ENCODE measurements around the gene PNPLA4. TPM values are rescaled to one million over a fixed set of nuclear protein-coding genes. Genes with fewer than 3 reads are reported as not detected.
A peak's percentile ranks its signal among the peaks of the same experiment; 100 is the strongest.

Gene PNPLA4
- 13.9 and 14.6 TPM in 2 replicates for polyA plus RNA-seq (2013)

GRCh38 chrX:7927259-7928167 lies at the start of gene PNPLA4:
Gene PNPLA4 (minus strand): TSS chrX:7927413. CDS start chrX:7926119, 1,294 bp downstream.
- no CpG with 5 or more reads among the region's 52 CpGs for WGBS (ENCODE audit: extremely low coverage, insufficient coverage, insufficient read length)
- no peak within 1 kb of the TSS for H3K23ac ChIP-seq (ENCODE audit: low read length)
- H3K14ac ChIP-seq (ENCODE audit: low read length), result peak within 1 kb of the TSS; percentile 86
- peaks cover 9% of the 10 kb centered on the region for H3K79me1 ChIP-seq (ENCODE audit: low read length)
- peak within 1 kb of the TSS; percentile 84 for H4K8ac ChIP-seq (ENCODE audit: low read depth, low read length)
- H2BK12ac ChIP-seq (ENCODE audit: low read length), result no peak within 1 kb of the TSS
- peak within 1 kb of the TSS; percentile 93 for H3K9ac ChIP-seq (ENCODE audit: low read length)
- peak within 1 kb of the TSS; percentile 92 for H3K4me2 ChIP-seq (ENCODE audit: low read length)
- H3K4ac ChIP-seq (ENCODE audit: low read depth, low read length), result peak within 1 kb of the TSS; percentile 29
- H3K18ac ChIP-seq (ENCODE audit: low read length), result peak within 1 kb of the TSS; percentile 67
- DNase-seq, result peak; percentile 79 to 83
- peak within 1 kb of the TSS; percentile 82 for H2AK5ac ChIP-seq (ENCODE audit: low read length)
- no peaks in the 10 kb centered on the region for H3K9me3 ChIP-seq (ENCODE audit: insufficient read depth, low read depth, low read length)
- peak within 1 kb of the TSS; percentile 14 for H2BK120ac ChIP-seq (ENCODE audit: insufficient read depth, low read length, poor library complexity)
- H2BK5ac ChIP-seq (ENCODE audit: low read depth, low read length, poor library complexity), result peak within 1 kb of the TSS; percentile 73
- H4K91ac ChIP-seq (ENCODE audit: low read depth, low read length), result peak within 1 kb of the TSS; percentile 45
- H3K36me3 ChIP-seq (ENCODE audit: control insufficient read depth in 1 of 2, insufficient read depth in 2 of 2, low read length in 2 of 2), result no peaks in the 10 kb centered on the region
- H3K4me1 ChIP-seq (ENCODE audit: control insufficient read depth in 1 of 2, insufficient read depth in 2 of 2, low read length in 2 of 2), result peaks cover 3 to 5% of the 10 kb centered on the region in 2 experiments
- H2AFZ ChIP-seq (ENCODE audit: insufficient read depth, low read length, poor library complexity), result peak within 1 kb of the TSS; percentile 48
- peak within 1 kb of the TSS; percentile 77 for H3K4me3 ChIP-seq (ENCODE audit: low read depth, low read length)
- H3K27ac ChIP-seq (ENCODE audit: low read depth, low read length), result peak within 1 kb of the TSS; percentile 49
- H3K27me3 ChIP-seq (ENCODE audit: insufficient read depth, low read length), result no peaks in the 10 kb centered on the region
- H3K79me2 ChIP-seq (ENCODE audit: control insufficient read depth, insufficient read depth, low read length, poor library complexity), result no peaks in the 10 kb centered on the region
- H4K12ac ChIP-seq (ENCODE audit: low read depth, low read length), result peak within 1 kb of the TSS; percentile 90

GRCh38 chrX:7972586-7972985 lies 45.4 kb upstream of the PNPLA4 start:
- no peaks in the 10 kb centered on the region for H3K79me1 ChIP-seq (ENCODE audit: low read length)
- no peak overlapping the region for H3K14ac ChIP-seq (ENCODE audit: low read length)
- no peaks in the 10 kb centered on the region for H3K27me3 ChIP-seq (ENCODE audit: insufficient read depth, low read length)
- no peak overlapping the region for H4K12ac ChIP-seq (ENCODE audit: low read depth, low read length)
- H2BK5ac ChIP-seq (ENCODE audit: low read depth, low read length, poor library complexity), result no peak overlapping the region
- no peaks in the 10 kb centered on the region for H3K4me1 ChIP-seq (ENCODE audit: control insufficient read depth in 1 of 2, insufficient read depth in 2 of 2, low read length in 2 of 2)
- no peak overlapping the region for H3K4me3 ChIP-seq (ENCODE audit: low read depth, low read length)
- H3K27ac ChIP-seq (ENCODE audit: low read depth, low read length), result no peak overlapping the region
- no peaks in the 10 kb centered on the region for H3K36me3 ChIP-seq (ENCODE audit: control insufficient read depth in 1 of 2, insufficient read depth in 2 of 2, low read length in 2 of 2)
- DNase-seq, result no peak
- no peak overlapping the region for H3K4ac ChIP-seq (ENCODE audit: low read depth, low read length)
- no peak overlapping the region for H3K9ac ChIP-seq (ENCODE audit: low read length)
- no peak overlapping the region for H2AK5ac ChIP-seq (ENCODE audit: low read length)
- no CpG with 5 or more reads among the region's 2 CpGs for WGBS (ENCODE audit: extremely low coverage, insufficient coverage, insufficient read length)
- no peak overlapping the region for H4K8ac ChIP-seq (ENCODE audit: low read depth, low read length)
- no peak overlapping the region for H2BK120ac ChIP-seq (ENCODE audit: insufficient read depth, low read length, poor library complexity)
- no peak overlapping the region for H2AFZ ChIP-seq (ENCODE audit: insufficient read depth, low read length, poor library complexity)
- H3K9me3 ChIP-seq (ENCODE audit: insufficient read depth, low read depth, low read length), result no peaks in the 10 kb centered on the region
- H3K79me2 ChIP-seq (ENCODE audit: control insufficient read depth, insufficient read depth, low read length, poor library complexity), result no peaks in the 10 kb centered on the region
- no peak overlapping the region for H3K4me2 ChIP-seq (ENCODE audit: low read length)
- no peak overlapping the region for H2BK12ac ChIP-seq (ENCODE audit: low read length)
- H4K91ac ChIP-seq (ENCODE audit: low read depth, low read length), result no peak overlapping the region
- H3K23ac ChIP-seq (ENCODE audit: low read length), result no peak overlapping the region
- H3K18ac ChIP-seq (ENCODE audit: low read length), result no peak overlapping the region

- Histone ChIP-seq H3K36me3 (ENCODE audit: control insufficient read depth in 1 of 2, insufficient read depth in 2 of 2, low read length in 2 of 2) (no peaks in the 10 kb centered on the region), H3K27me3 (ENCODE audit: insufficient read depth, low read length) (no peaks in the 10 kb centered on the region), H4K12ac (ENCODE audit: low read depth, low read length) (no peak overlapping the region), H3K14ac (ENCODE audit: low read length) (no peak overlapping the region), H3K4me1 (ENCODE audit: control insufficient read depth in 1 of 2, insufficient read depth in 2 of 2, low read length in 2 of 2) (no peaks in the 10 kb centered on the region), H2AK5ac (ENCODE audit: low read length) (no peak overlapping the region), H3K18ac (ENCODE audit: low read length) (no peak overlapping the region), H3K4me2 (ENCODE audit: low read length) (no peak overlapping the region), H3K4ac (ENCODE audit: low read depth, low read length) (no peak overlapping the region), H3K79me2 (ENCODE audit: control insufficient read depth, insufficient read depth, low read length, poor library complexity) (no peaks in the 10 kb centered on the region), H2AFZ (ENCODE audit: insufficient read depth, low read length, poor library complexity) (no peak overlapping the region), H3K4me3 (ENCODE audit: low read depth, low read length) (no peak overlapping the region), H3K9ac (ENCODE audit: low read length) (no peak overlapping the region), H2BK5ac (ENCODE audit: low read depth, low read length, poor library complexity) (no peak overlapping the region), H2BK12ac (ENCODE audit: low read length) (no peak overlapping the region), H3K9me3 (ENCODE audit: insufficient read depth, low read depth, low read length) (no peaks in the 10 kb centered on the region), H4K8ac (ENCODE audit: low read depth, low read length) (no peak overlapping the region), H3K27ac (ENCODE audit: low read depth, low read length) (no peak overlapping the region), H2BK120ac (ENCODE audit: insufficient read depth, low read length, poor library complexity) (no peak overlapping the region), H4K91ac (ENCODE audit: low read depth, low read length) (no peak overlapping the region), H3K23ac (ENCODE audit: low read length) (no peak overlapping the region), H3K79me1 (ENCODE audit: low read length) (no peaks in the 10 kb centered on the region)
- no CpG with 5 or more reads among the region's 4 CpGs for WGBS (ENCODE audit: extremely low coverage, insufficient coverage, insufficient read length)
- no peak for DNase-seq
Observed at GRCh38 chrX:7970428-7970827, 43.2 kb upstream of the PNPLA4 start.

- no peaks in the 10 kb centered on the region for H3K4me1 ChIP-seq (ENCODE audit: control insufficient read depth in 1 of 2, insufficient read depth in 2 of 2, low read length in 2 of 2)
- H3K9me3 ChIP-seq (ENCODE audit: insufficient read depth, low read depth, low read length), result no peaks in the 10 kb centered on the region
- H2AFZ ChIP-seq (ENCODE audit: insufficient read depth, low read length, poor library complexity), result no peak overlapping the region
- H3K79me1 ChIP-seq (ENCODE audit: low read length), result no peaks in the 10 kb centered on the region
- H2BK5ac ChIP-seq (ENCODE audit: low read depth, low read length, poor library complexity), result no peak overlapping the region
- no peak overlapping the region for H3K4ac ChIP-seq (ENCODE audit: low read depth, low read length)
- H4K12ac ChIP-seq (ENCODE audit: low read depth, low read length), result no peak overlapping the region
- no peak overlapping the region for H2AK5ac ChIP-seq (ENCODE audit: low read length)
- H3K23ac ChIP-seq (ENCODE audit: low read length), result no peak overlapping the region
- no peaks in the 10 kb centered on the region for H3K79me2 ChIP-seq (ENCODE audit: control insufficient read depth, insufficient read depth, low read length, poor library complexity)
- no peak overlapping the region for H4K91ac ChIP-seq (ENCODE audit: low read depth, low read length)
- H4K8ac ChIP-seq (ENCODE audit: low read depth, low read length), result no peak overlapping the region
- H3K4me3 ChIP-seq (ENCODE audit: low read depth, low read length), result no peak overlapping the region
- no peak overlapping the region for H3K4me2 ChIP-seq (ENCODE audit: low read length)
- H3K14ac ChIP-seq (ENCODE audit: low read length), result no peak overlapping the region
- no peak overlapping the region for H2BK120ac ChIP-seq (ENCODE audit: insufficient read depth, low read length, poor library complexity)
- H3K9ac ChIP-seq (ENCODE audit: low read length), result no peak overlapping the region
- no peak for DNase-seq
- H3K27ac ChIP-seq (ENCODE audit: low read depth, low read length), result no peak overlapping the region
- no CpG with 5 or more reads among the region's 5 CpGs for WGBS (ENCODE audit: extremely low coverage, insufficient coverage, insufficient read length)
- no peaks in the 10 kb centered on the region for H3K36me3 ChIP-seq (ENCODE audit: control insufficient read depth in 1 of 2, insufficient read depth in 2 of 2, low read length in 2 of 2)
- no peak overlapping the region for H2BK12ac ChIP-seq (ENCODE audit: low read length)
- H3K27me3 ChIP-seq (ENCODE audit: insufficient read depth, low read length), result no peaks in the 10 kb centered on the region
- H3K18ac ChIP-seq (ENCODE audit: low read length), result no peak overlapping the region
Observed at GRCh38 chrX:7965436-7965835, 38.2 kb upstream of the PNPLA4 start.

Data from trophoblast cell (in vitro differentiated cells and primary cell).